K562 (cell line): Measurements from ENCODE around the gene RIT2. TPM values are rescaled to one million over a fixed set of nuclear protein-coding genes. Genes with fewer than 3 reads are reported as not detected.

Experiments used
- ATAC-seq: fragments of 200-7000 bp; cut with Tn5 transposase; 3 replicates; pipeline ENCODE4 v1.9.1; 2020; ENCODE audit warnings: moderate library complexity
- BruUV-seq: library from RNA; stranded (reverse); fragments of 400-500 nt; replicated peaks from 2 replicates; lab custom pipeline; 2021; lab: Mats Ljungman, UMichigan
- CTCF ChIA-PET: fragments of 300-600 bp; formaldehyde crosslinking; extraction: SDS; loops from one replicate; lab custom pipeline; 2021; ENCODE audit warnings: low intra/inter-chr PET ratio; lab: Yijun Ruan, JAX
- POLR2A ChIA-PET: fragments of 300-600, 350-650 bp; sonication (Branson Sonifier 250); formaldehyde crosslinking; extraction: SDS; loops from one replicate; lab custom pipeline; 2021; ENCODE audit warnings: antibody characterized with exemption, inconsistent platforms; lab: Yijun Ruan, JAX
- DNase-seq, 4 experiments: peaks; one replicate each; pipeline versions ENCODE4 v3.0.0 to v3.0.0-alpha.2; 2011 to 2018; ENCODE audit warnings: low spot score in 3 of 4, mixed read lengths in 3 of 4; ENCODE audit errors: extremely low read depth in 1 of 4
- FAIRE-seq: peaks from 2 replicates; lab custom pipeline; 2011; peaks lifted over from hg19 to GRCh38; lab: Jason Lieb, UNC
- H2AFZ ChIP-seq: 2 replicates; pipeline ENCODE4 v1.6.0; 2011; ENCODE audit warnings: low read depth, low read length, control low read depth, inconsistent platforms
- H3K27ac ChIP-seq: fragments of 200-600 bp; 3 replicates; pipeline ENCODE4 v1.8.0; 2011; ENCODE audit warnings: low read depth, mild to moderate bottlenecking, control low read depth, inconsistent platforms, low read length, moderate library complexity, mixed read lengths; ENCODE audit errors: extremely low read depth
- H3K27me3 ChIP-seq, 2 experiments: fragments of 300-600 bp in 1 of 2; 2 replicates in 1 of 2; 3 replicates in 1 of 2; pipeline versions ENCODE4 v1.6.0 to v1.8.0; 2011; ENCODE audit warnings: inconsistent platforms in 2 of 2, low read length in 2 of 2, mild to moderate bottlenecking in 1 of 2, mixed read lengths in 1 of 2, moderate library complexity in 1 of 2; ENCODE audit not compliant: control insufficient read depth in 2 of 2, insufficient read depth in 2 of 2
- H3K36me3 ChIP-seq: fragments of 300-600 bp; 3 replicates; pipeline ENCODE4 v1.8.0; 2011; ENCODE audit warnings: mild to moderate bottlenecking, low read length, inconsistent platforms; ENCODE audit not compliant: control insufficient read depth, insufficient read depth
- H3K4me1 ChIP-seq, 2 experiments: fragments of 200-600 bp in 1 of 2; replicated peaks in 1 of 2; 2 replicates in 1 of 2; 3 replicates in 1 of 2; pipeline versions ENCODE4 v1.5.1 to v1.8.0; 2011; ENCODE audit warnings: inconsistent platforms in 2 of 2, low read length in 2 of 2, mild to moderate bottlenecking in 1 of 2, mixed read lengths in 1 of 2, moderate library complexity in 1 of 2; ENCODE audit not compliant: control insufficient read depth in 2 of 2, insufficient read depth in 2 of 2
- H3K4me2 ChIP-seq: 2 replicates; pipeline ENCODE4 v1.6.1; 2011; ENCODE audit warnings: low read length, control low read depth, inconsistent platforms, mixed read lengths; ENCODE audit not compliant: insufficient read depth
- H3K4me3 ChIP-seq: fragments of 200-600 bp; sonication (generic), shearing (Covaris generic); 2 replicates; pipeline ENCODE4 v1.5.1; 2016; ENCODE audit warnings: control low read depth, inconsistent platforms
- H3K79me2 ChIP-seq: fragments of 200-600 bp; 3 replicates; pipeline ENCODE4 v1.8.0; 2011; ENCODE audit warnings: low read length, inconsistent platforms; ENCODE audit not compliant: control insufficient read depth, insufficient read depth
- H3K9ac ChIP-seq, 2 experiments: 2 replicates each; pipeline versions ENCODE4 v1.6.0 to v1.6.1; 2011; ENCODE audit warnings: low read depth in 2 of 2, low read length in 2 of 2, control low read depth in 1 of 2, inconsistent platforms in 1 of 2, mild to moderate bottlenecking in 1 of 2, mixed read lengths in 1 of 2; ENCODE audit not compliant: insufficient read depth in 1 of 2
- H3K9me1 ChIP-seq: one replicate; pipeline ENCODE4 v1.6.0; 2011; ENCODE audit warnings: inconsistent platforms, mild to moderate bottlenecking, low read length, moderate library complexity; ENCODE audit not compliant: control insufficient read depth, insufficient read depth
- H3K9me3 ChIP-seq: replicated peaks from 2 replicates; pipeline ENCODE4 v1.5.1; 2011; ENCODE audit warnings: low read depth, low read length, inconsistent platforms; ENCODE audit not compliant: control insufficient read depth, insufficient read depth
- H4K20me1 ChIP-seq: replicated peaks from 2 replicates; pipeline ENCODE4 v1.6.1; 2011; ENCODE audit warnings: low read length, inconsistent platforms, mixed read lengths; ENCODE audit not compliant: control insufficient read depth, insufficient read depth
- KAT2B ChIP-seq: IDR thresholded peaks from one replicate; pipeline ENCODE4 v1.6.1; 2012; ENCODE audit warnings: low read depth, mild to moderate bottlenecking, control low read depth, inconsistent platforms, low read length, moderate library complexity
- MCM3 ChIP-seq: fragments of 450-650 bp; IDR thresholded peaks from 2 replicates; pipeline ENCODE4 v1.6.1; 2016
- MYNN ChIP-seq, 2 experiments: sonication (generic); formaldehyde crosslinking in 1 of 2; IDR thresholded peaks; 2 replicates each; pipeline versions ENCODE4 v1.5.0 to v1.6.1; 2016 to 2020; ENCODE audit warnings: antibody characterized with exemption in 1 of 2, missing genetic modification reagents in 1 of 2
- NFE2L1 ChIP-seq: fragments of 450-650 bp; IDR thresholded peaks from 2 replicates; pipeline ENCODE4 v1.6.1; 2016; ENCODE audit warnings: missing genetic modification characterization, low read depth, mild to moderate bottlenecking, missing compliant biosample characterization, moderate library complexity, borderline replicate concordance
- NUFIP1 ChIP-seq: fragments of 450-650 bp; IDR thresholded peaks from 2 replicates; pipeline ENCODE4 v1.6.1; 2018; ENCODE audit not compliant: partially characterized antibody
- POLR2G ChIP-seq: fragments of 200-400 bp; formaldehyde crosslinking; IDR thresholded peaks from 2 replicates; pipeline ENCODE4 v1.6.1; 2017; ENCODE audit warnings: low read depth, mild to moderate bottlenecking, antibody characterized with exemption, low read length, moderate library complexity
- SREBF2 ChIP-seq: sonication (generic); formaldehyde crosslinking; IDR thresholded peaks from 2 replicates; pipeline ENCODE4 v1.4.0; 2020; ENCODE audit warnings: mild to moderate bottlenecking, missing genetic modification reagents
- XRCC5 ChIP-seq: fragments of 200-400 bp; formaldehyde crosslinking; IDR thresholded peaks from 2 replicates; pipeline ENCODE4 v1.6.1; 2017; ENCODE audit warnings: low read depth, mild to moderate bottlenecking, low read length
- ZC3H4 ChIP-seq: sonication (generic); formaldehyde crosslinking; IDR thresholded peaks from 2 replicates; pipeline ENCODE4 v1.9.0; 2021; ENCODE audit warnings: missing genetic modification reagents, borderline replicate concordance
- ZNF408 ChIP-seq: fragments of 250-450 bp; sonication (Bioruptor Pico); IDR thresholded peaks from 2 replicates; pipeline ENCODE4 v1.4.0; 2020; ENCODE audit warnings: low read depth, mild to moderate bottlenecking, moderate library complexity
- WGBS: fragments of 100-300 bp; shearing (Covaris generic); methylation state at CpG from one replicate; pipeline ENCODE4 v1.1.6; 2016; ENCODE audit warnings: low coverage, mixed read lengths; ENCODE audit not compliant: insufficient coverage; ENCODE audit errors: missing lambda C conversion rate; 5-methylcytosine and 5-hydroxymethylcytosine counted together
- in situ Hi-C: fragments of 300-500 bp; cut with MboI; formaldehyde crosslinking; loops from 4 replicates; pipeline ENCODE4 v1.15.0; 2018; ENCODE audit warnings: inconsistent platforms, mixed read lengths
- intact Hi-C: fragments of 100-400 bp; cut with micrococcal nuclease; formaldehyde crosslinking; loops from 2 replicates; pipeline ENCODE4 v1.14.2; 2022
- polyA plus RNA-seq, 8 experiments: library from polyadenylated mRNA; depleted of rRNA in 4 of 8; stranded (reverse) in 5 of 8; unstranded in 3 of 8; fragments of >200 nt; fragmentation: Nextera tagmentation in 2 of 8; fragmentation: Illumina TruSeq in 1 of 8; extraction: Ambion mirVana in 2 of 8; extraction: Trizol in 1 of 8; gene quantifications; 2 replicates each; pipeline versions ENCODE4 v1.2.1 to v1.2.3, GENCODE V29; 2011 to 2014; ENCODE audit warnings: inconsistent platforms in 1 of 8, missing spikeins in 1 of 8
- total RNA-seq, 7 experiments: library from RNA; depleted of rRNA in 6 of 7; stranded (reverse); fragments of >200 nt in 6 of 7; fragmentation: Illumina TruSeq in 2 of 7; extraction: Trizol in 2 of 7; gene quantifications; 2 replicates each; pipeline versions ENCODE4 v1.2.1 to v1.2.3, GENCODE V29; 2011 to 2021; ENCODE audit warnings: low replicate concordance in 1 of 7
- TF ChIP-seq, protein P1 (sequence below): IDR thresholded peaks from 2 replicates; pipeline ENCODE4 v1.6.1; 2012; ENCODE audit warnings: low read depth, low read length, improper control_type of control experiment, borderline replicate concordance
- TF ChIP-seq, protein P2 (sequence below): fragments of 200-800 bp; sonication (Bioruptor generic); IDR thresholded peaks from 2 replicates; pipeline ENCODE4 v1.6.1; 2016; ENCODE audit warnings: missing genetic modification characterization, missing compliant biosample characterization
- TF ChIP-seq, protein P3 (sequence below): fragments of 450-650 bp; IDR thresholded peaks from 2 replicates; pipeline ENCODE4 v1.6.1; 2016
- TF ChIP-seq, protein P4 (sequence below): conservative IDR thresholded peaks from 2 replicates; pipeline ENCODE4 v1.6.1; 2011; ENCODE audit warnings: low read depth, mild to moderate bottlenecking, low read length; ENCODE audit not compliant: control insufficient read depth

The RIT2 gene
- total and polyA plus RNA-seq, 9 of the 15 experiments (the other 6 are each of a cell fraction or from before 2014, with no cell fraction given) = not detected

DNA sequence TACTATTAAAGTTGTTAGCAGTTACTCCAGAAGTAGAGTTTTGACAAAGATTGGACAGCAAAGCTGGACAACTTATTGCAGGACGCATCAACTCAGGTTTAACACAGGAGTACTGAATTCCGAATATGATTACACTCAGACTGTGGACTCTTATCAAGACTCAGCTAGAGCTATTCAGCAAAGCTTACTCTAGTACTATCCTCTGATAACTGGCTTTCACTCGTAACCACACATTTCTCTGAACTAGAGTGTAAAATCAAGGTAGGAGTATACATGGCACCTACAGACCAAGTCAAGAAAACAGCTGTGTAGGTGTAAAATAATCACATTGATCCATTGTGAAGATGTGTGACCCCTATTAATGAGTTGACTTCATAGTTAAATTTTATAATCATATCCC, 154.2 kb downstream of the RIT2 start:
- no peaks in the 10 kb centered on the region for H3K79me2 ChIP-seq
- ATAC-seq (no peak), FAIRE-seq (no peak), DNase-seq (no peak)
- CTCF ChIA-PET = no interaction called here
- POLR2A ChIA-PET = no interaction called here
- 0% methylated on average over 3 of the region's 3 CpGs for WGBS
- in situ Hi-C loops (no loop called here), intact Hi-C loops (no loop called here)
- H3K36me3 ChIP-seq = no peaks in the 10 kb centered on the region
- no peak overlapping the region for H3K9ac ChIP-seq
- no peak overlapping the region for H3K4me2 ChIP-seq
- no peak overlapping the region for H3K4me3 ChIP-seq
- no TSS peak for BruUV-seq
- no peaks in the 10 kb centered on the region for H3K9me3 ChIP-seq
- no peaks in the 10 kb centered on the region for H3K9me1 ChIP-seq
- no peaks in the 10 kb centered on the region for H3K4me1 ChIP-seq
- no peaks in the 10 kb centered on the region for H3K27me3 ChIP-seq
- H3K27ac ChIP-seq = no peak overlapping the region
- H4K20me1 ChIP-seq = no peaks in the 10 kb centered on the region
- H2AFZ ChIP-seq = no peak overlapping the region
- TF ChIP-seq NUFIP1 (no peak), ZC3H4 (CRISPR knock-in tag) (no peak), XRCC5 (no peak), SREBF2 (CRISPR knock-in tag) (no peak), MCM3 (no peak), POLR2G (no peak), KAT2B (no peak), NFE2L1 (tag) (no peak), MYNN (IDR thresholded peaks at IDR 0.05) (no peak), MYNN (CRISPR knock-in tag; IDR thresholded peaks at IDR 0.05) (no peak), ZNF408 (CRISPR knock-in tag) (no peak)
- TF ChIP-seq, protein P1, sequence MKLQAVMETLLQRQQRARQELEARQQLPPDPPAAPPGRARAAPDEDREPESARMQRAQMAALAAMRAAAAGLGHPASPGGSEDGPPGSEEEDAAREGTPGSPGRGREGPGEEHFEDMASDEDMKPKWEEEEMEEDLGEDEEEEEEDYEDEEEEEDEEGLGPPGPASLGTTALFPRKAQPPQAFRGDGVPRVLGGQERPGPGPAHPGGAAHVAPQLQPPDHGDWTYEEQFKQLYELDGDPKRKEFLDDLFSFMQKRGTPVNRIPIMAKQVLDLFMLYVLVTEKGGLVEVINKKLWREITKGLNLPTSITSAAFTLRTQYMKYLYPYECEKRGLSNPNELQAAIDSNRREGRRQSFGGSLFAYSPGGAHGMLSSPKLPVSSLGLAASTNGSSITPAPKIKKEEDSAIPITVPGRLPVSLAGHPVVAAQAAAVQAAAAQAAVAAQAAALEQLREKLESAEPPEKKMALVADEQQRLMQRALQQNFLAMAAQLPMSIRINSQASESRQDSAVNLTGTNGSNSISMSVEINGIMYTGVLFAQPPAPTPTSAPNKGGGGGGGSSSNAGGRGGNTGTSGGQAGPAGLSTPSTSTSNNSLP = no peak
- TF ChIP-seq, protein P2, sequence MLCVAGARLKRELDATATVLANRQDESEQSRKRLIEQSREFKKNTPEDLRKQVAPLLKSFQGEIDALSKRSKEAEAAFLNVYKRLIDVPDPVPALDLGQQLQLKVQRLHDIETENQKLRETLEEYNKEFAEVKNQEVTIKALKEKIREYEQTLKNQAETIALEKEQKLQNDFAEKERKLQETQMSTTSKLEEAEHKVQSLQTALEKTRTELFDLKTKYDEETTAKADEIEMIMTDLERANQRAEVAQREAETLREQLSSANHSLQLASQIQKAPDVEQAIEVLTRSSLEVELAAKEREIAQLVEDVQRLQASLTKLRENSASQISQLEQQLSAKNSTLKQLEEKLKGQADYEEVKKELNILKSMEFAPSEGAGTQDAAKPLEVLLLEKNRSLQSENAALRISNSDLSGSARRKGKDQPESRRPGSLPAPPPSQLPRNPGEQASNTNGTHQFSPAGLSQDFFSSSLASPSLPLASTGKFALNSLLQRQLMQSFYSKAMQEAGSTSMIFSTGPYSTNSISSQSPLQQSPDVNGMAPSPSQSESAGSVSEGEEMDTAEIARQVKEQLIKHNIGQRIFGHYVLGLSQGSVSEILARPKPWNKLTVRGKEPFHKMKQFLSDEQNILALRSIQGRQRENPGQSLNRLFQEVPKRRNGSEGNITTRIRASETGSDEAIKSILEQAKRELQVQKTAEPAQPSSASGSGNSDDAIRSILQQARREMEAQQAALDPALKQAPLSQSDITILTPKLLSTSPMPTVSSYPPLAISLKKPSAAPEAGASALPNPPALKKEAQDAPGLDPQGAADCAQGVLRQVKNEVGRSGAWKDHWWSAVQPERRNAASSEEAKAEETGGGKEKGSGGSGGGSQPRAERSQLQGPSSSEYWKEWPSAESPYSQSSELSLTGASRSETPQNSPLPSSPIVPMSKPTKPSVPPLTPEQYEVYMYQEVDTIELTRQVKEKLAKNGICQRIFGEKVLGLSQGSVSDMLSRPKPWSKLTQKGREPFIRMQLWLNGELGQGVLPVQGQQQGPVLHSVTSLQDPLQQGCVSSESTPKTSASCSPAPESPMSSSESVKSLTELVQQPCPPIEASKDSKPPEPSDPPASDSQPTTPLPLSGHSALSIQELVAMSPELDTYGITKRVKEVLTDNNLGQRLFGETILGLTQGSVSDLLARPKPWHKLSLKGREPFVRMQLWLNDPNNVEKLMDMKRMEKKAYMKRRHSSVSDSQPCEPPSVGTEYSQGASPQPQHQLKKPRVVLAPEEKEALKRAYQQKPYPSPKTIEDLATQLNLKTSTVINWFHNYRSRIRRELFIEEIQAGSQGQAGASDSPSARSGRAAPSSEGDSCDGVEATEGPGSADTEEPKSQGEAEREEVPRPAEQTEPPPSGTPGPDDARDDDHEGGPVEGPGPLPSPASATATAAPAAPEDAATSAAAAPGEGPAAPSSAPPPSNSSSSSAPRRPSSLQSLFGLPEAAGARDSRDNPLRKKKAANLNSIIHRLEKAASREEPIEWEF = no peak
- TF ChIP-seq, protein P3, sequence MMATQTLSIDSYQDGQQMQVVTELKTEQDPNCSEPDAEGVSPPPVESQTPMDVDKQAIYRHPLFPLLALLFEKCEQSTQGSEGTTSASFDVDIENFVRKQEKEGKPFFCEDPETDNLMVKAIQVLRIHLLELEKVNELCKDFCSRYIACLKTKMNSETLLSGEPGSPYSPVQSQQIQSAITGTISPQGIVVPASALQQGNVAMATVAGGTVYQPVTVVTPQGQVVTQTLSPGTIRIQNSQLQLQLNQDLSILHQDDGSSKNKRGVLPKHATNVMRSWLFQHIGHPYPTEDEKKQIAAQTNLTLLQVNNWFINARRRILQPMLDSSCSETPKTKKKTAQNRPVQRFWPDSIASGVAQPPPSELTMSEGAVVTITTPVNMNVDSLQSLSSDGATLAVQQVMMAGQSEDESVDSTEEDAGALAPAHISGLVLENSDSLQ = no peak
- TF ChIP-seq, protein P4, sequence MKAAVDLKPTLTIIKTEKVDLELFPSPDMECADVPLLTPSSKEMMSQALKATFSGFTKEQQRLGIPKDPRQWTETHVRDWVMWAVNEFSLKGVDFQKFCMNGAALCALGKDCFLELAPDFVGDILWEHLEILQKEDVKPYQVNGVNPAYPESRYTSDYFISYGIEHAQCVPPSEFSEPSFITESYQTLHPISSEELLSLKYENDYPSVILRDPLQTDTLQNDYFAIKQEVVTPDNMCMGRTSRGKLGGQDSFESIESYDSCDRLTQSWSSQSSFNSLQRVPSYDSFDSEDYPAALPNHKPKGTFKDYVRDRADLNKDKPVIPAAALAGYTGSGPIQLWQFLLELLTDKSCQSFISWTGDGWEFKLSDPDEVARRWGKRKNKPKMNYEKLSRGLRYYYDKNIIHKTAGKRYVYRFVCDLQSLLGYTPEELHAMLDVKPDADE = no peak
